IMR-90 (cell line): ENCODE data around the gene SOX1. TPM values are rescaled to one million over a fixed set of nuclear protein-coding genes. Genes with fewer than 3 reads are reported as not detected.

Experiments used
- ATAC-seq: fragments of 200-7000 bp; cut with Tn5 transposase; 2 replicates; pipeline ENCODE4 v1.9.1; 2020; ENCODE audit warnings: low read depth, mild to moderate bottlenecking, moderate library complexity
- BruUV-seq: library from RNA; stranded (reverse); fragments of 400-500 nt; replicated peaks from 2 replicates; lab custom pipeline; 2021; lab: Mats Ljungman, UMichigan
- CTCF ChIA-PET: fragments of 300-600 bp; formaldehyde crosslinking; extraction: SDS; loops from one replicate; lab custom pipeline; 2021; ENCODE audit warnings: antibody characterized with exemption; lab: Yijun Ruan, JAX
- POLR2A ChIA-PET: fragments of 300-600 bp; sonication (Branson Sonifier 250); formaldehyde crosslinking; loops from one replicate; lab custom pipeline; 2022; ENCODE audit warnings: antibody characterized with exemption; ENCODE audit not compliant: unreplicated experiment; lab: Charles Lee
- DNase-seq: peaks from one replicate; pipeline ENCODE4 v3.0.0; 2013
- H2AFZ ChIP-seq: replicated peaks from 2 replicates; pipeline ENCODE3; 2013; ENCODE audit warnings: low read length, mild to moderate bottlenecking; ENCODE audit not compliant: poor library complexity
- H2AK5ac ChIP-seq: 2 replicates; pipeline ENCODE4 v1.6.1; 2013; ENCODE audit warnings: low read depth, low read length, inconsistent platforms
- H2AK9ac ChIP-seq: replicated peaks from 2 replicates; pipeline ENCODE3; 2013; ENCODE audit warnings: mild to moderate bottlenecking, low read depth, low read length, moderate library complexity; ENCODE audit not compliant: poor library complexity
- H2BK120ac ChIP-seq: 2 replicates; pipeline ENCODE4 v1.6.1; 2013; ENCODE audit warnings: low read depth, low read length, inconsistent platforms
- H2BK15ac ChIP-seq: 3 replicates; pipeline ENCODE4 v1.6.1; 2013; ENCODE audit warnings: low read depth, low read length, inconsistent platforms
- H2BK20ac ChIP-seq: 2 replicates; pipeline ENCODE4 v1.6.1; 2013; ENCODE audit warnings: low read depth, mild to moderate bottlenecking, inconsistent platforms, low read length, moderate library complexity
- H2BK5ac ChIP-seq: 2 replicates; pipeline ENCODE4 v1.6.1; 2013; ENCODE audit warnings: mild to moderate bottlenecking, low read depth, low read length, inconsistent platforms; ENCODE audit not compliant: poor library complexity, severe bottlenecking
- H3K14ac ChIP-seq: replicated peaks from 2 replicates; pipeline ENCODE4 v1.6.1; 2013; ENCODE audit warnings: low read depth, low read length, inconsistent platforms
- H3K18ac ChIP-seq: 2 replicates; pipeline ENCODE4 v1.6.1; 2013; ENCODE audit warnings: low read depth, low read length, control low read depth
- H3K23ac ChIP-seq: 2 replicates; pipeline ENCODE4 v1.6.1; 2013; ENCODE audit warnings: low read depth, low read length, inconsistent platforms
- H3K27ac ChIP-seq: 2 replicates; pipeline ENCODE4 v1.5.1; 2013; ENCODE audit warnings: mild to moderate bottlenecking, control low read depth, low read length; ENCODE audit not compliant: insufficient read depth
- H3K27me3 ChIP-seq: 2 replicates; pipeline ENCODE4 v1.6.1; 2013; ENCODE audit warnings: low read length; ENCODE audit not compliant: control insufficient read depth, insufficient read depth
- H3K36me3 ChIP-seq: 2 replicates; pipeline ENCODE4 v1.6.1; 2013; ENCODE audit warnings: low read length, mixed read lengths; ENCODE audit not compliant: control insufficient read depth, insufficient read depth
- H3K4ac ChIP-seq: 2 replicates; pipeline ENCODE4 v1.6.1; 2013; ENCODE audit warnings: low read depth, low read length, inconsistent platforms
- H3K4me1 ChIP-seq: 2 replicates; pipeline ENCODE4 v1.6.1; 2013; ENCODE audit warnings: low read length, mixed read lengths; ENCODE audit not compliant: control insufficient read depth, insufficient read depth
- H3K4me2 ChIP-seq: 2 replicates; pipeline ENCODE4 v1.6.1; 2013; ENCODE audit warnings: low read depth, mild to moderate bottlenecking, control low read depth, low read length, moderate library complexity
- H3K4me3 ChIP-seq: 2 replicates; pipeline ENCODE4 v1.5.1; 2013; ENCODE audit warnings: low read depth, mild to moderate bottlenecking, control low read depth, low read length, moderate library complexity; ENCODE audit not compliant: insufficient read depth
- H3K56ac ChIP-seq: 2 replicates; pipeline ENCODE4 v1.6.1; 2013; ENCODE audit warnings: low read length, inconsistent platforms; ENCODE audit not compliant: insufficient read depth; ENCODE audit errors: extremely low read depth
- H3K79me1 ChIP-seq, 2 experiments: 2 replicates each; pipeline ENCODE4 v1.6.1; 2013; ENCODE audit warnings: low read length in 2 of 2, inconsistent platforms in 1 of 2, low read depth in 1 of 2
- H3K9ac ChIP-seq: 2 replicates; pipeline ENCODE4 v1.6.1; 2013; ENCODE audit warnings: low read depth, low read length, control low read depth
- H3K9me1 ChIP-seq: 2 replicates; pipeline ENCODE4 v1.6.1; 2013; ENCODE audit warnings: low read length, inconsistent platforms; ENCODE audit not compliant: insufficient read depth
- H3K9me3 ChIP-seq: 2 replicates; pipeline ENCODE4 v1.6.1; 2013; ENCODE audit warnings: low read length; ENCODE audit not compliant: control insufficient read depth, insufficient read depth
- H4K20me1 ChIP-seq: 2 replicates; pipeline ENCODE4 v1.6.1; 2013; ENCODE audit warnings: low read length, inconsistent platforms; ENCODE audit not compliant: insufficient read depth
- H4K5ac ChIP-seq: 2 replicates; pipeline ENCODE4 v1.6.1; 2013; ENCODE audit warnings: mild to moderate bottlenecking, low read depth, low read length, control low read depth
- H4K8ac ChIP-seq, 2 experiments: 2 replicates each; pipeline ENCODE4 v1.6.1; 2013; ENCODE audit warnings: low read depth in 2 of 2, low read length in 2 of 2, control low read depth in 1 of 2, inconsistent platforms in 1 of 2
- H4K91ac ChIP-seq: 2 replicates; pipeline ENCODE4 v1.6.1; 2013; ENCODE audit warnings: low read depth, low read length, inconsistent platforms; ENCODE audit not compliant: insufficient read depth
- MAFK ChIP-seq: IDR thresholded peaks from 2 replicates; pipeline ENCODE4 v1.6.1; 2012; ENCODE audit warnings: low read depth, low read length, improper control_type of control experiment
- MAZ ChIP-seq: IDR thresholded peaks from 2 replicates; pipeline ENCODE4 v1.6.1; 2012; ENCODE audit warnings: low read depth, mild to moderate bottlenecking, low read length, improper control_type of control experiment, moderate library complexity, borderline replicate concordance
- MXI1 ChIP-seq: IDR thresholded peaks from 2 replicates; pipeline ENCODE4 v1.6.1; 2012; ENCODE audit warnings: low read depth, mild to moderate bottlenecking, low read length, moderate library complexity, borderline replicate concordance
- POLR2A ChIP-seq: IDR thresholded peaks from 2 replicates; pipeline ENCODE4 v1.6.1; 2012; ENCODE audit warnings: mild to moderate bottlenecking, low read depth, low read length
- RAD21 ChIP-seq: IDR thresholded peaks from 2 replicates; pipeline ENCODE4 v1.6.1; 2012; ENCODE audit warnings: low read length, improper control_type of control experiment
- USF2 ChIP-seq: fragments of 150-350 bp; IDR thresholded peaks from 2 replicates; pipeline ENCODE4 v1.6.1; 2017; ENCODE audit warnings: mild to moderate bottlenecking, antibody characterized with exemption, low read length, low read depth
- WGBS, 2 experiments: methylation state at CpG; one replicate each; pipeline versions ENCODE4 v1.1.5 to v1.1.7; 2013; ENCODE audit warnings: missing lambda C conversion rate in 2 of 2; ENCODE audit not compliant: insufficient read length in 1 of 2; ENCODE audit errors: extremely low coverage in 2 of 2; 5-methylcytosine and 5-hydroxymethylcytosine counted together
- dilution Hi-C: fragments of 300-500 bp; cut with HindIII; formaldehyde crosslinking; loops from one replicate; pipeline ENCODE4 v1.14.3; 2018; ENCODE audit warnings: low sequenced_read_pairs; ENCODE audit not compliant: unreplicated experiment
- in situ Hi-C: fragments of 300-500 bp; cut with MboI; formaldehyde crosslinking; loops from 3 replicates; pipeline ENCODE4 v1.14.3; 2019; ENCODE audit warnings: low sequenced_read_pairs, inconsistent platforms, mixed read lengths
- intact Hi-C: fragments of 100-400 bp; cut with micrococcal nuclease; formaldehyde crosslinking; loops from 2 replicates; pipeline ENCODE4 v1.10.0; 2022
- polyA plus RNA-seq, 3 experiments: library from polyadenylated mRNA; depleted of rRNA; stranded (reverse); fragments of >200 nt; gene quantifications; 2 replicates each; pipeline ENCODE4 v1.2.3, GENCODE V29; 2012; ENCODE audit warnings: low replicate concordance in 1 of 3
- total RNA-seq: library from RNA; depleted of rRNA; stranded (reverse); fragments of >200 nt; gene quantifications from 2 replicates; pipeline ENCODE4 v1.2.3, GENCODE V29; 2012

SOX1 gene
- total and polyA plus RNA-seq, 2 of the 4 experiments (the other 2 are of a cell fraction) = not detected

- no peak for TF ChIP-seq POLR2A
- no peak for TF ChIP-seq MAFK
- TF ChIP-seq USF2 = no peak
- TF ChIP-seq MXI1 = no peak
- TF ChIP-seq RAD21 = no peak
- TF ChIP-seq MAZ = no peak
- no peak overlapping the region for H3K9ac ChIP-seq
- no peak for ATAC-seq
These were observed 2.9 kb downstream of the SOX1 start for GRCh38 chr13:112069845-112070251.

More at GRCh38 chr13:112069845-112070251, 2.9 kb downstream of the SOX1 start:
- Histone ChIP-seq H3K23ac (no peak overlapping the region), H3K4me3 (no peak overlapping the region), H3K27me3 (peaks cover 64% of the 10 kb centered on the region), H3K18ac (no peak overlapping the region), H3K4me1 (no peaks in the 10 kb centered on the region), H3K27ac (no peak overlapping the region), H4K5ac (no peak overlapping the region), H2AK5ac (no peak overlapping the region), H2AK9ac (no peak overlapping the region), H2BK5ac (no peak overlapping the region), H3K4me2 (no peak overlapping the region), H3K9me3 (peaks cover 8% of the 10 kb centered on the region), H2BK120ac (no peak overlapping the region), H4K91ac (no peak overlapping the region), H2AFZ (no peak overlapping the region), H3K79me1 (no peaks in the 10 kb centered on the region), H2BK20ac (no peak overlapping the region), H3K36me3 (no peaks in the 10 kb centered on the region), H3K14ac (no peak overlapping the region), H3K9me1 (no peaks in the 10 kb centered on the region), H3K4ac (no peak overlapping the region), H4K8ac (no peak overlapping the region), H3K56ac (no peak overlapping the region), H2BK15ac (no peak overlapping the region), H4K20me1 (no peaks in the 10 kb centered on the region)
- CTCF ChIA-PET = no interaction called here
- 0% methylated on average over 2 of the region's 17 CpGs; no CpG with 5 or more reads in 1 of the 2 experiments for WGBS, 2 experiments
- no TSS peak for BruUV-seq
- dilution Hi-C loops (no loop called here), intact Hi-C loops (no loop called here), in situ Hi-C loops (no loop called here)
- no peak for DNase-seq
- POLR2A ChIA-PET = no interaction called here
